HCEC 1CT (cell line): ENCODE measurements around the gene EIF4G2.

Experiments
- DNase-seq: peaks from one replicate; pipeline ENCODE4 v3.0.0-alpha.2; 2017

EIF4G2 gene

GRCh38 chr11:10807493-10808234 lies 1.1 kb downstream of the EIF4G2 start:
- DNase-seq, result peak; percentile 57

- DNase-seq, result no peak
These were observed 2.5 kb downstream of the EIF4G2 start for GRCh38 chr11:10806206-10806605.

DNA sequence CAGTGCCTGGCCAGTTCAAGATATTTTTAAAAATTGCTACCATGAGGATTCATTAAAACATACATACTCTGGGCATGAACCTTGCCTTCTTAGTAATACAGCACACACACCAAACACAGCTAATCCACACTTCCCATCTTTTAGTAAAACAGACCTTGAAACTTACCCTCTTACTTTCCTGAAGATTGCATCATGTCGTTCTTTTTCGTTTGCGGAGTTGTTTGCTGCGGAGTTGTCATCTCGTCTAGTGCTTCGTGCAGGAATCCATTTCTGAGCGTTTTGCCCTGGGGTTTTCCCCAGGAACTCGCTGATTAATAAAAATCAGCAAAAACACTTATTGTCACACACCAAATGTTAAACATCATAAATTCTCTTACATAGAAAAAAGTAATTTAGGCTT lies 3.0 kb downstream of the EIF4G2 start:
- DNase-seq, result no peak

DNA sequence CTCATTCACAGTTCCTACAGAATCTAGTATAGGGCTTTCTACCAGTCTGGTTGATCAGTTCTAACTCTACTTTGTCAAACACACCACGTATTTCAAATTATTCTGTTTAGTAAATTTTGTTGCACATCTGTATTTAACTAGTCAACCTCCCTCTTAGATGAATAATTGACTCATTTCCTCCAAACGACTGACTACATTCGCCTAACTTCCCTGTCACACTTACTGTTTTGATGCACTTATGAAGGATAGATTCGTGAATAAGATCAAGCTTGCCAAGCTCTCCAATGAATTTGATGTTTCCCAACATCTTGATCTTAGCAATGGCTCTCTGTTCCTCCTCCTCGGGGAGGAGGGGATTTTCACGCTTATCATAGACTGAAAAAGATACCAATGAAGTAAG lies 5.0 kb downstream of the EIF4G2 start:
- no peak for DNase-seq

- DNase-seq, result no peak
These were observed 8.4 kb downstream of the EIF4G2 start for GRCh38 chr11:10800292-10800691.

DNA sequence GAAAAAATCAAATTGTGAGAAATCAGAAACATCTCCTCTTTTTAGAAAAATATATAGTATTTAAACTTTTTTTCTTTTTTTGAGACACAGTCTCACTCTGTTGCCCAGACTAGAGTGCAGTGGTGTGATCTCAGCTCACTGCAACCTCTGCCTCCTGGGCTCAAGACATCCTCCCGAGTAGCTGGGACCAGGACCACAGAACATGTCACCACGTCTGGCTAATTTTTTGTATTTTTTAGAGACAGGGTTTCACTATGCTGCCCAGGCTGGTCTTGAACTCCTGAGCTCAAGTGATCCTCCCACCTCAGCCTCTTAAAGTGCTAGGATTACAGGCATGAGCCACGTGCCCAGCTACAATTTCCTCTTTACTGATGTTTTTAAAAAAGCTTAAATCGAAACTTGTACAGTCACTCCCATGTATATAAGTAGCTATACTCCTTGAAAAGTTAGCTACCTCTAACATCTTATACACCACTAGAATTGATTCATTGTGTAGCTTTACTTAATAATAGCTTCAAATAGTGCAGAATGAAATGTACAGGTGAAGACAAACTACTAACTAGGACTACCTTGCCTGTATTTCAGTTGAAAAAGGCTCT lies 10.3 kb downstream of the EIF4G2 start:
- no peak for DNase-seq

GRCh38 chr11:10797531-10797930 lies 11.2 kb downstream of the EIF4G2 start:
- no peak for DNase-seq

DNA sequence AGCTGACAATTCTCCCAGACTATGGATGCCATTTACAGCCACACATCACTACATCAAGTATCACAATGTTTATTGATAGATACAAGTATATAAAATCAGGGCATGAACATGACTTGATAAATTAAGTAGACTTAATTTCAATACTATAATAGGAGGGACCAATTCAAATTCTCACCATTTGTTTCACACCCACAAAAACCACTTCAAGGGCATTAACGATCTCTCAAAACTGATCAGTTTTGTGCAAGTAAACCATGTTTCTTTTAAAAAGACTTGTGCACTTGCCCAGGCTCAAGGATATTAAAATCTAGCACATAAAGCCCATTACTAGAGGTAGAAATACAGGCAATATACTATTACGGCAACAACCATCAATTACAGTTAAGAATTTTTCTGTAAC lies 11.7 kb downstream of the EIF4G2 start:
- DNase-seq, result no peak

- no peak for DNase-seq
These were observed 12.5 kb downstream of the EIF4G2 start for GRCh38 chr11:10796191-10796590.

DNA sequence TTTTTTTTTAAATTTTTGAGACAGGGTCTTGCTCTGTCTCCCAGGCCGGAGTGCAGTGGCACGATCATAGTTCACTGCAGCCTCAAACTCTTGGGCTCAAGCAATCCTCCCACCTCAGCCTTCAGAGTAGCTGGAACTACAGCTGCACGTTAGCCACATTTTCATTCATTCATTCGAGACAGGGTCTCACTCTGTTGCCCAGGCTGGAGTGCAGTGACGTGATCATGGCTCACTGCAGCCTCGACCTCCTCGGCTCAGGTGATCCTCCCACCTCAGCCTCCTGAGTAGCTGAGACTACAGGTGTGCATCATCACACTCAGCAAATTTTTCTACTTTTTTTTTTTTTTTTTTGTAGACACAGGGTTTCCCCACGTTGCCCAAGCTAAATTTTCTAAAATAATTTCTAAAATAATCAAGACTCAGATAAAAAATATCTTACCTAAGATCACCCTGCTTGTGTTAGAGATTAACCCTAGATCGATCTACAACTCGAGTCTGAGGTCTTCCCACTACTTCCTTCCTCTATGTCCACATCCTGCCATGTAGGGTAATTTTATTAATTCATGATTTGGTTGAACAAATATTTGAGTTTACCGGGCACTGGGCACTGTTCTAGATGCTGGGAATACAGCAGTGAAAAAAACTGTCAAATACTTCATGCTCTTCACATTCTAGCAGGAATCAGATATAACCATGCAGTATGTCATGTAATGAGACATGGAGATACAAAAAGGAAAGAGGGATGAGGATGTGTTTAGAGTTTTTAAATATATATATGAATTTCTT lies 15.1 kb downstream of the EIF4G2 start:
- DNase-seq, result no peak

- peak; percentile 64 for DNase-seq
These were observed 16.2 kb downstream of the EIF4G2 start for GRCh38 chr11:10792385-10793068.

DNA sequence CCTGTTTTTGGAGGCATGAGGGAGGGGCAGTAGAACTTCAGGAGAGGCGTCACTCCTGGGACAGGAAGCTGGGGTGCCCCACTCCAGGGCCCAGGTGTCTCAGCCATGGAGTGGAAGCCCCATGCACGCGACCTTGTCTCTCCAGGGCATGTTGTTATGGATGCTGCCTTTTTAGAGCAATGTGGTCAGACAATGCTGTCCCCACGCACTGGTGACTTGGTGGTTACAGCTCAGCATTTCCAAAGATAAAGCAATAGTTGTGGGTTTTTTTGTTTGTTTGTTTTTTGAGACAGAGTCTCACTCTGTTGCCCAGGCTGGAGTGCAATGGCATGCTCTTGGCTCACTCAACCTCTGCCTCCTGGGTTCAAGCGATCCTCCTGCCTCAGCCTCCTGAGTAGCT lies 22.3 kb downstream of the EIF4G2 start:
- DNase-seq, result no peak

GRCh38 chr11:10785146-10785474 lies 23.6 kb downstream of the EIF4G2 start:
- no peak for DNase-seq

- DNase-seq, result no peak
These were observed 24.2 kb downstream of the EIF4G2 start for GRCh38 chr11:10784232-10785145.

DNA sequence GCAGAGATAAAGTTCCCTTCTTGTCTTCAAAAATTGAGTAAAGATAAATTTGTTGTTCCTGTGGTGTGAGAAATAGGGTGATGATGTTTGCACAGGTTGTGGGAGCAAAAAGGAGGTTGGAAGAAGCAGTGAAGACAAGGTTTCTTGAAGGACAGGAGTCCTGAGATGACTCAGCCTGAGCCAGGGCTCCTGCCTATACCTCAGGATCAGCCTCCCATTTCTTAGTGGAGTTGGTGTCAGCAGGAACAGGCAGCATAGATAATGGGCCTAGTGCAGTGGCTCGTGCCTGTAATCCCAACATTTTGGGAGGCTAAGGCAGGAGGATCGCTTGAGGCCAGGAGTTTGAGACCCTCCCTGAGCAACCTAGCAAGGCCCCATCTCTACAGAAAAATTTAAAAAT lies 28.7 kb downstream of the EIF4G2 start:
- DNase-seq, result no peak

DNA sequence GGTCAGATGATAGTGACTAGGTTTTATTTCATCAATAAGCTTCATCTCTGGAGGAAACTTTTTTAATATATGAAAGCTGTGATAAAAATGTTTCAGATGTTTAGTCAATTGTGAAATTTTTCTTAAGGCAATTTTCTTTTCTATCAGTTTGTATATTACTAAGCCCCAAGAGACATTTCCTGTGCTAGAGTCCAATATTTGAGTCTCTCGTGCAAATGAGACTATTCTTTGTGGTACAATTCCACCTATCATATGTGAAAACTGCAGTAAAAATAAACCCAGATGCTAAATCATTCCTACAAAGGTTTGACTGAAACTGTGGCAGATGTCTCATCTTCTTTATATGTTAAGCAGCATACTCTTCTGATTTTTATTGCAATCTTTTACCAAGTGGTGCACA lies 29.6 kb downstream of the EIF4G2 start:
- DNase-seq, result no peak

DNA sequence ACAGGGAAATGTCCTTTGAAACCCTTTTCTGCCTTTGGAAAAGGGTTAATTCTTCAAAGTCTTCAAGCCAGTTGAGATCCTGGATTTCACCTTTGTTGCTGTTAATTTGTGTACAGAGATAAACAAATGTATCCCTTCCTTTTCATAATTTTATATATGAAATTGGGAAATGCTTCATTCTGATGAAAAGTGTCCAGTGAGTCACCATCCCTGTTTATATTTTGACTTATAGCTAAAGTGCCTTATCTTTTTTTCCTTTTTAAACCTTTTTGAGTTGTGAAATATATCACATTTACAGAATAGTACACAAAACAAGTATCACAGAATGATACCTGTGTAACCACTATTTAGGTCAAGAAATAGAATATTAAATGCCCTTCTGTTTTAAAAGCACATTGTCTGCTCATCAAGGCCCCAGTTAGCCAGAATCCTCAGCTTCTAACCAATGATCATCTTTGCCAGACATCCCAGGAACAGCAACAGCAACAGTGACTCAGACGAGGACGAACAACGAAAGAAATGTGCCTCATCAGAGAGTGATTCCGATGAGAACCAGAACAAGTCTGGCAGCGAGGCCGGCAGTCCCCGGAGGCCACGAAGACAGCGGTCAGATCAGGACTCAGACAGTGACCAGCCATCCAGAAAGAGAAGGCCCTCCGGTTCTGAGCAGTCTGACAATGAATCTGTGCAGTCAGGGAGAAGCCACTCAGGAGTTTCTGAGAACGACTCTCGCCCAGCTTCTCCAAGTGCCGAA lies 30.3 kb downstream of the EIF4G2 start:
- peak; percentile 82 for DNase-seq

DNA sequence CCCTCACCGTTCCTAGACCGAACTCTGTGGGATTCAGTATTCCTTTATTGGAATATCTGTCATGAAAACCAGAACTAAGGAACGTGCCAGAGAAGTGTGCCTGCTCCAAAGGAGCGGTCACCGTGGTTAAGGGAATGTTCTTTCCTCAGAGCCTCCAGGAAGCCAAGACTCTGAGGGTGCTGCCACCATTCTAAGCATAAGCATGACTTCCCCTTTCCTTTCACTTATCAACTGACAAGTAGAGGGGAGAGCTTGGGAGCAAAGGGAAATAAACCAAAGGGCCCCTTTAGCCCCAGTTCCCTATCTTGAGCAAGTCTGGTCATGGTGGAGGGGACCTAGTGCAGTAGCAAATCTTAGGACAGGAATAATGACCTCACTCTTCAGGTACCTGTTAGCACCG lies 30.9 kb downstream of the EIF4G2 start:
- DNase-seq, result no peak

DNA sequence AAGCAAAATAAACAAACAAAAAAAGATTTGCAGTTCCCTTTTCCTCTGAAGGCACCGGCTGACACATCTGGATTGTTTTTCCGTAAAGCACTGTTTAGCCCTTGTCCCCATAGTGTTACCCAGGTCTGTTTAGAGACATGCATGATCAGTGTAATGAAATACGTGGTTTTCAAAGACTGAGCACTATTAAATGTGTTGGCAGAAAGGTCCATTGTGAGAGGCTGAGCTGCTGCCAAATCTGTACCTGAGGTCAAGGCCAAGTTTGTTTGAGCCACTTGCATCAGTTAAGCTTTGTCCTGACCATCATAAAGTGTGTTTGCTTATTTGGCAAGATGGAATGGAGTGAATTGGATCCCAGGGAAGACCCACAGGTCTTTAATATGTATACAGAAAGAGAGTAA lies 31.3 kb downstream of the EIF4G2 start:
- DNase-seq, result no peak

DNA sequence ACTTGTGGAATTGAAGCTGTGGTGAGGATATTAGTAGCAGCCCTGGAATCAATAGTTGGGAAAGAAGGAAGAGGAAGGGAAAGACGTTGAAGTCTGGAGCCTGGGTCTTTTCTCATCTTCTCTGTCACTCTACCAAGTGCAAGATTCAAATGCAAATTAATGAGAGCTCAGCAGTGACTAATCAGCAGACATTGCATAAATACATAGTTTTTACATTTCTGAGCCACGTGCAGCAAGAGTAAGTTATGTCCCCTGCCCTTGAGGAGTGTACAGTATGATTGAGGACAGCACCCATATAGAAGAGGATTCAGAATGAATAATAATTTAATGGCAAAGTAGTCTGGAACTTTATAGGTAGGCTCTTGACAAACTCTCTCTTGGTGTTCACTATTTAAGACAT lies 33.9 kb downstream of the EIF4G2 start:
- no peak for DNase-seq

DNA sequence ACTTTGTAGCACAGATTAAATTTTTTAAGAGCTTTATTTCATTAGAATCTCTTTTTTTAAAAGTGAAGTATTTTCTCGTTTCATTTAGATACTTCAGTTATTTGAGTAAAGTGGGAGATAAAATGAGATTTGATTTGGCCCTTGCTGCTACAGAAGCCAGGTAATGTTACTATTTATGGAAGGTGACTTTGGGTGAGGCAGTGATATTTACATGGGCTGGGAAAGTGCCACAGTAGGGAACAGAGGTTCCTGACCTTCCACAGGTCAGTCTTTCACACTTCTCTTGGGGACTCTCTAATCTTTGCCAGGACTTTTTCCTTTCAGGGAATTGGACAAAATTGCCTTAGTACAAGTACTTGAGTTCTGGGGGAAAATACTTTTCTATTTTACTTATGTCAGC lies 37.3 kb downstream of the EIF4G2 start:
- no peak for DNase-seq
